ENCODE results near the gene CSNK2A2. TPM values are rescaled to one million over a fixed set of nuclear protein-coding genes. Genes with fewer than 3 reads are reported as not detected.

The CSNK2A2 gene
- total RNA-seq, 6 experiments from 2014 or later: 24.4 to 29.5 (median 26.8) TPM

DNA sequence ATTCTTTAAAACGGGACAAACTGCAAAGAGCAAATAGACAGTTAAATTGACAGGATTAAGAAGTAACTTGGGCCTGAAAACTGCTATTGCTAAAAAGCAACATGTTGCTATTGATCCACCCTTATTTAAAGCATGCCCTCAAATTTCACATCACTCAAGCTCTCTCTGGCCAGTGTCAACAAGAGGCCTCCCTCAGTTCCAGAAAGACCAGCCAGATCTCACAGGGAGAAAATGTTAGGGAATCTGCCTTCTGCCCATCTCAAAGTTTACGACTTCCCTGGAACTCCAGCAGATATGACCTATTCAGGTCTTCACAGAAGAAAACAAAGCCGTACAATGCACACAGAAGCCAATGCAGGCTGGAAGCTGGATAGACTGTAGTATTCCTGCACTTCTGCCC is 77.7 kb downstream of the CSNK2A2 start:
- peaks cover 0 to 13% (median 9%) of the 10 kb centered on the region in 4 donors for H3K36me3 ChIP-seq
- H3K27ac ChIP-seq: peak overlapping the region in 2 of 3 donors; percentile 16 to 42
- TF ChIP-seq POLR2A (IDR thresholded peaks at IDR 0.05) (no peak), CTCF (IDR thresholded peaks at IDR 0.05) (no peak)
- no peak overlapping the region for H3K4me3 ChIP-seq
- peaks cover 0 to 58% (median 28%) of the 10 kb centered on the region in 4 donors for H3K4me1 ChIP-seq
- peak; percentile 34 to 73 (median 62) for ATAC-seq
- WGBS (ENCODE audit: insufficient coverage, low coverage, low lambda C conversion rate, missing lambda C conversion rate): 24% methylated on average over 3 of the region's 3 CpGs
- H3K9me3 ChIP-seq: no peaks in the 10 kb centered on the region
- intact Hi-C loops (cut with DNase I): loop anchor here in 1 of 2 donors (5.0 kb wide), 1 partner anchor 98 kb away; no protein-coding TSS in a partner anchor
- H3K27me3 ChIP-seq: no peaks in the 10 kb centered on the region
- DNase-seq: peak in 1 of 3 donors; percentile 52

DNA sequence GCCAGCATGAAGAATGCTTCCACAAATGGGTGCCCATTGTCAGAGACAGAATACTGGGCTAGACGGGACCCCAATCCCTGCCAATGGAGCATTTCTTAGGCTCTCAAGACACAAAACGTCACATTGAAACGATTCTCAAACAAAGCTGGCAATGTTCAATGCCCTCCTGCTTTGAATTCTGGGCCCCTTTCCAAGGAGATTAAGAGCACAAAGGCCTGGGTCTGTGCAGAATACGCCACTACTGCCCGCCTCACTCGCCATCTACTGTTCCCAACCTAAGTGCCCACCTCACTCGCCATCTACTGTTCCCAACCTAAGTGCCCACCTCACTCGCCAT is 78.4 kb downstream of the CSNK2A2 start:
- H3K4me1 ChIP-seq: peaks cover 0 to 52% (median 27%) of the 10 kb centered on the region in 4 donors
- DNase-seq (no peak), ATAC-seq (peak in 1 of 4 donors; percentile 21)
- no peaks in the 10 kb centered on the region for H3K9me3 ChIP-seq
- H3K27me3 ChIP-seq: no peaks in the 10 kb centered on the region
- no peak overlapping the region for H3K4me3 ChIP-seq
- H3K36me3 ChIP-seq: peaks cover 0 to 21% (median 16%) of the 10 kb centered on the region in 4 donors
- H3K27ac ChIP-seq: no peak overlapping the region
- intact Hi-C loops (cut with DNase I): loop anchor here in 1 of 2 donors (5.0 kb wide), 1 partner anchor 97 kb away; no protein-coding TSS in a partner anchor
- TF ChIP-seq CTCF (IDR thresholded peaks at IDR 0.05) (no peak), POLR2A (IDR thresholded peaks at IDR 0.05) (no peak)
- WGBS (ENCODE audit: insufficient coverage, low coverage, low lambda C conversion rate, missing lambda C conversion rate): 71% methylated on average over 5 of the region's 8 CpGs

GRCh38 chr16:58118801-58119508 is 79.0 kb downstream of the CSNK2A2 start:
- H3K4me1 ChIP-seq: peaks cover 0 to 46% (median 25%) of the 10 kb centered on the region in 4 donors
- H3K27me3 ChIP-seq: no peaks in the 10 kb centered on the region
- intact Hi-C loops (cut with DNase I): loop anchor here in 1 of 2 donors (5.0 kb wide), 1 partner anchor 97 kb away; no protein-coding TSS in a partner anchor
- TF ChIP-seq CTCF (IDR thresholded peaks at IDR 0.05) (no peak), POLR2A (IDR thresholded peaks at IDR 0.05) (no peak)
- 17% methylated on average over 5 of the region's 5 CpGs for WGBS (ENCODE audit: insufficient coverage, low coverage, low lambda C conversion rate, missing lambda C conversion rate)
- H3K27ac ChIP-seq: peak overlapping the region in 1 of 3 donors; percentile 2
- H3K36me3 ChIP-seq: peaks cover 0 to 26% (median 18%) of the 10 kb centered on the region in 4 donors
- ATAC-seq (peak in 2 of 4 donors; percentile 14 to 31), DNase-seq (no peak)
- no peaks in the 10 kb centered on the region for H3K9me3 ChIP-seq
- no peak overlapping the region for H3K4me3 ChIP-seq

DNA sequence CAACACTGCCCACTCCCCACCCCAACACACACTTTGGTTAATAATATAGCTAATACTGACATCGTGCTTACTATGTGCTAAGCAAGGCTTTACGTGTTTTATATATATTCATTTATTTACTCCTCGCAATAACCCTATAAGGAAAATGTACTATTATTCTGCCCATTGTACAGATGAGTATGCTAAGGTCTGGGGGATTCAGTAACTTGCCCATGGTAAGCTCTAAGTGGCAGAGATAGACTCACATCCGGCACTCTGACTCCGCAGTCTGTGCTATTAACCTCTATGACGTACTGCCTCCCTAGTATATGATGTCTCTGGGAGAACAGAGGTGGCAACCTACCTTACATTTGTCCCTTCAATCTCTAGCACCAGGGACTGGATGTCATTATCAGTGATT is 81.4 kb downstream of the CSNK2A2 start:
- 92% methylated on average over 6 of the region's 6 CpGs for WGBS (ENCODE audit: insufficient coverage, low coverage, low lambda C conversion rate, missing lambda C conversion rate)
- Histone ChIP-seq H3K9me3 (no peaks in the 10 kb centered on the region), H3K4me3 (no peak overlapping the region), H3K27ac (no peak overlapping the region), H3K4me1 (peaks cover 0 to 35% (median 18%) of the 10 kb centered on the region in 4 donors), H3K36me3 (peaks cover 0 to 39% (median 26%) of the 10 kb centered on the region in 4 donors), H3K27me3 (no peaks in the 10 kb centered on the region)
- intact Hi-C loops (cut with DNase I): loop anchor here in 1 of 2 donors (5.0 kb wide), 1 partner anchor 94 kb away; no protein-coding TSS in a partner anchor
- TF ChIP-seq POLR2A (IDR thresholded peaks at IDR 0.05) (no peak), CTCF (IDR thresholded peaks at IDR 0.05) (no peak)
- no peak for ATAC-seq
- no peak for DNase-seq

All from right lobe of liver (tissue), 6 donors.